HG02943 (cell line): ENCODE data around the gene NHLRC3.
A peak's percentile ranks its signal among the peaks of the same experiment; 100 is the strongest.
"Not testable (repeated sequence)": the region's sequence is repeated elsewhere in the genome, so short reads cannot be mapped to it uniquely, and the experiment has no call there.

Source experiments
- ATAC-seq: cut with Tn5 transposase; IDR thresholded peaks from one replicate; pipeline ENCODE4 v1.9.1; 2021; ENCODE audit warnings: mild to moderate bottlenecking, low read depth, moderate library complexity; ENCODE audit not compliant: unreplicated experiment

Gene NHLRC3

GRCh38 chr13:39037880-39038568 is at the start of gene NHLRC3, which contains the start of gene PROSER1:
NHLRC3 (plus strand) TSS chr13:39038456; CDS start chr13:39038640, 184 bp downstream.
PROSER1 (minus strand) TSS chr13:39038089; CDS start chr13:39037242, 847 bp downstream.
- peak; percentile 79 for ATAC-seq

GRCh38 chr13:38990693-38991092 is 47.6 kb upstream of the NHLRC3 start, which contains the start of gene STOML3:
STOML3 (minus strand) TSS chr13:38990831; CDS start chr13:38990721, 110 bp downstream.
- no peak for ATAC-seq

GRCh38 chr13:38993381-38993780 is 44.9 kb upstream of the NHLRC3 start:
- ATAC-seq = no peak

- ATAC-seq = no peak
Observed at GRCh38 chr13:38998739-38999138, 39.5 kb upstream of the NHLRC3 start.

GRCh38 chr13:39006371-39007111 is 31.7 kb upstream of the NHLRC3 start:
- not testable (repeated sequence) for ATAC-seq

- ATAC-seq = no peak
Observed at GRCh38 chr13:39012608-39013007, 25.6 kb upstream of the NHLRC3 start.

GRCh38 chr13:39013462-39013861 is 24.8 kb upstream of the NHLRC3 start:
- no peak for ATAC-seq

GRCh38 chr13:39016087-39016486 is 22.2 kb upstream of the NHLRC3 start:
- ATAC-seq = no peak

- ATAC-seq = peak; percentile 74
Observed at GRCh38 chr13:39016787-39017186, 21.5 kb upstream of the NHLRC3 start.

GRCh38 chr13:39020853-39021462 is 17.3 kb upstream of the NHLRC3 start:
- no peak for ATAC-seq

- no peak for ATAC-seq
Observed at GRCh38 chr13:39023316-39023715, 14.9 kb upstream of the NHLRC3 start.

GRCh38 chr13:39023761-39024160 is 14.5 kb upstream of the NHLRC3 start:
- ATAC-seq = no peak

- no peak for ATAC-seq
Observed at GRCh38 chr13:39025433-39025839, 12.8 kb upstream of the NHLRC3 start.

- no peak for ATAC-seq
Observed at GRCh38 chr13:39032150-39032549, 6.1 kb upstream of the NHLRC3 start.

- no peak for ATAC-seq
Observed at GRCh38 chr13:39034085-39034484, 4.2 kb upstream of the NHLRC3 start.

- no peak for ATAC-seq
Observed at GRCh38 chr13:39035204-39035603, 3.1 kb upstream of the NHLRC3 start.

- ATAC-seq = no peak
Observed at GRCh38 chr13:39035799-39036198, 2.5 kb upstream of the NHLRC3 start.

- ATAC-seq = no peak
Observed at GRCh38 chr13:39036212-39036611, 2.0 kb upstream of the NHLRC3 start.

- peak; percentile 25 for ATAC-seq
Observed at GRCh38 chr13:39037410-39037879, 811 bp upstream of the NHLRC3 start.

- peak; percentile 35 for ATAC-seq
Observed at GRCh38 chr13:39038569-39039030, 344 bp downstream of the NHLRC3 start.

GRCh38 chr13:39039041-39039440 is 785 bp downstream of the NHLRC3 start:
- ATAC-seq = no peak
